GM12878 (cell line): ENCODE measurements around the gene ANXA9. TPM values are rescaled to one million over a fixed set of nuclear protein-coding genes. Genes with fewer than 3 reads are reported as not detected.

ENCODE experiments used
- ATF3 ChIP-seq: IDR thresholded peaks from 2 replicates; pipeline ENCODE4 v1.6.1; 2011; ENCODE audit warnings: low read depth, mild to moderate bottlenecking, low read length, moderate library complexity, borderline replicate concordance; ENCODE audit errors: extremely low read depth
- E2F4 ChIP-seq: IDR thresholded peaks from 2 replicates; pipeline ENCODE4 v1.6.1; 2012; ENCODE audit warnings: low read depth, low read length, improper control_type of control experiment
- NFYA ChIP-seq: IDR thresholded peaks from 2 replicates; pipeline ENCODE4 v1.6.1; 2011; ENCODE audit warnings: low read depth, mild to moderate bottlenecking, low read length, improper control_type of control experiment, borderline replicate concordance
- SMC3 ChIP-seq: IDR thresholded peaks from 2 replicates; pipeline ENCODE4 v1.6.1; 2011; ENCODE audit warnings: low read length, improper control_type of control experiment, borderline replicate concordance
- SREBF2 ChIP-seq: IDR thresholded peaks from 2 replicates; pipeline ENCODE4 v1.6.1; 2012; ENCODE audit warnings: mild to moderate bottlenecking, low read length
- WRNIP1 ChIP-seq: IDR thresholded peaks from 2 replicates; pipeline ENCODE4 v1.6.1; 2011; ENCODE audit warnings: low read depth, low read length, improper control_type of control experiment, borderline replicate concordance
- ZNF687 ChIP-seq: fragments of 450-650 bp; IDR thresholded peaks from 2 replicates; pipeline ENCODE4 v1.6.1; 2017; ENCODE audit warnings: mild to moderate bottlenecking, moderate library complexity
- polyA plus RNA-seq, 11 experiments: library from polyadenylated mRNA; depleted of rRNA in 4 of 11; unstranded in 6 of 11; stranded (reverse) in 5 of 11; fragments of >200 nt; fragmentation: Nextera tagmentation in 4 of 11; fragmentation: Illumina TruSeq in 1 of 11; extraction: Ambion mirVana in 4 of 11; extraction: Trizol in 1 of 11; gene quantifications; 1 replicate in 1 of 11; 2 replicates in 10 of 11; pipeline versions ENCODE4 v1.2.1 to v1.2.3, GENCODE V29; 2011 to 2016; ENCODE audit warnings: inconsistent platforms in 2 of 11, missing spikeins in 2 of 11, low read depth in 1 of 11
- total RNA-seq, 4 experiments: library from RNA; depleted of rRNA in 3 of 4; stranded (reverse); fragments of >200 nt in 3 of 4; fragmentation: Illumina TruSeq in 1 of 4; extraction: Trizol in 1 of 4; gene quantifications; 2 replicates each; pipeline versions ENCODE4 v1.2.1 to v1.2.3, GENCODE V29; 2013 to 2021

The ANXA9 gene
- total and polyA plus RNA-seq, 10 of the 15 experiments (the other 5 are each of a cell fraction or from before 2014, with no cell fraction given) = 0.04 to 0.43 (median 0.18) TPM; not detected in 4

- TF ChIP-seq ZNF687 (no peak), E2F4 (no peak), NFYA (no peak), SMC3 (no peak), SREBF2 (no peak), ATF3 (no peak), WRNIP1 (no peak)
- TF ChIP-seq, all 136 proteins: peak for 0
Observed at GRCh38 chr1:151009674-151010345, 27.7 kb downstream of the ANXA9 start (continued).
